OCI-LY7 (cell line): ENCODE data around the gene KIRREL3. TPM values are rescaled to one million over a fixed set of nuclear protein-coding genes. Genes with fewer than 3 reads are reported as not detected.

Source experiments
- BruUV-seq: library from RNA; stranded (reverse); fragments of 400-500 nt; replicated peaks from 2 replicates; lab custom pipeline; 2021; lab: Mats Ljungman, UMichigan
- CTCF ChIA-PET: fragments of 300-600 bp; sonication (Branson Sonifier 250); formaldehyde crosslinking; loops from one replicate; lab custom pipeline; 2022; ENCODE audit warnings: antibody characterized with exemption; ENCODE audit not compliant: unreplicated experiment; lab: Charles Lee
- POLR2A ChIA-PET: fragments of 300-600 bp; sonication (Branson Sonifier 250); formaldehyde crosslinking; loops from one replicate; lab custom pipeline; 2022; ENCODE audit warnings: antibody characterized with exemption; lab: Charles Lee
- DNase-seq: peaks from one replicate; pipeline ENCODE4 v3.0.0-alpha.2; 2015; ENCODE audit warnings: low spot score
- H2AFZ ChIP-seq: fragments of 200-600 bp; sonication (generic), shearing (Covaris generic); 2 replicates; pipeline ENCODE4 v1.6.1; 2014; ENCODE audit warnings: mild to moderate bottlenecking, antibody characterized with exemption, low read length, moderate library complexity
- H3K27ac ChIP-seq: fragments of 200-600 bp; sonication (generic); 2 replicates; pipeline ENCODE4 v1.5.1; 2014; ENCODE audit warnings: mixed run types, low read depth, mild to moderate bottlenecking, moderate library complexity, low read length, inconsistent platforms; ENCODE audit not compliant: poor library complexity, severe bottlenecking
- H3K36me3 ChIP-seq: fragments of 200-600 bp; sonication (generic); 2 replicates; pipeline ENCODE4 v1.6.1; 2014; ENCODE audit warnings: mild to moderate bottlenecking, antibody characterized with exemption, low read length, moderate library complexity, mixed read lengths; ENCODE audit not compliant: insufficient read depth
- H3K4me1 ChIP-seq: fragments of 200-600 bp; sonication (generic); 2 replicates; pipeline ENCODE4 v1.5.1; 2014; ENCODE audit warnings: mild to moderate bottlenecking, low read length; ENCODE audit not compliant: insufficient read depth, poor library complexity, severe bottlenecking
- H3K4me2 ChIP-seq: fragments of 200-600 bp; sonication (generic); 2 replicates; pipeline ENCODE4 v1.6.1; 2014; ENCODE audit warnings: mild to moderate bottlenecking, low read length
- H3K4me3 ChIP-seq: fragments of 200-600 bp; sonication (generic); 2 replicates; pipeline ENCODE4 v1.5.1; 2014; ENCODE audit warnings: mild to moderate bottlenecking, low read depth, low read length; ENCODE audit not compliant: poor library complexity, severe bottlenecking
- H3K79me2 ChIP-seq: fragments of 200-600 bp; sonication (generic); 2 replicates; pipeline ENCODE4 v1.6.1; 2016; ENCODE audit warnings: low read depth, mild to moderate bottlenecking, low read length, moderate library complexity, mixed read lengths; ENCODE audit not compliant: insufficient read depth
- H3K9me2 ChIP-seq: fragments of 200-600 bp; sonication (generic); 2 replicates; pipeline ENCODE4 v1.6.1; 2016; ENCODE audit warnings: mild to moderate bottlenecking, low read length, mixed read lengths; ENCODE audit not compliant: insufficient read depth
- H3K9me3 ChIP-seq: fragments of 200-600 bp; sonication (generic); 2 replicates; pipeline ENCODE4 v1.6.1; 2014; ENCODE audit warnings: mild to moderate bottlenecking, mixed run types, low read length, mixed read lengths
- H4K20me1 ChIP-seq: fragments of 200-600 bp; sonication (generic); 2 replicates; pipeline ENCODE4 v1.6.1; 2014; ENCODE audit warnings: mild to moderate bottlenecking, antibody characterized with exemption, low read length, moderate library complexity, mixed read lengths; ENCODE audit not compliant: insufficient read depth
- EZH2phosphoT487 ChIP-seq: fragments of 200-600 bp; sonication (generic); IDR thresholded peaks from 2 replicates; pipeline ENCODE4 v1.6.1; 2018; ENCODE audit warnings: low read depth, borderline replicate concordance, mild to moderate bottlenecking, mixed run types, antibody characterized with exemption, low read length, moderate library complexity, mixed read lengths
- intact Hi-C: fragments of 100-400 bp; cut with micrococcal nuclease; formaldehyde crosslinking; loops from one replicate; pipeline ENCODE4 v1.10.0; 2022; ENCODE audit not compliant: unreplicated experiment
- total RNA-seq, 2 experiments: library from RNA; depleted of rRNA in 1 of 2; stranded (reverse); fragments of >200 nt in 1 of 2; shearing (Covaris generic) in 1 of 2; gene quantifications; 2 replicates each; pipeline ENCODE4 v1.2.3, GENCODE V29; 2014 to 2022
- TF ChIP-seq, protein P1 (sequence below): fragments of 200-600 bp; sonication (generic); conservative IDR thresholded peaks from 2 replicates; pipeline ENCODE4 v1.5.1; 2014; ENCODE audit warnings: mild to moderate bottlenecking, antibody characterized with exemption, low read length, moderate library complexity, mixed read lengths

The KIRREL3 gene
- total RNA-seq, 2 experiments from 2014 or later, result not detected

DNA sequence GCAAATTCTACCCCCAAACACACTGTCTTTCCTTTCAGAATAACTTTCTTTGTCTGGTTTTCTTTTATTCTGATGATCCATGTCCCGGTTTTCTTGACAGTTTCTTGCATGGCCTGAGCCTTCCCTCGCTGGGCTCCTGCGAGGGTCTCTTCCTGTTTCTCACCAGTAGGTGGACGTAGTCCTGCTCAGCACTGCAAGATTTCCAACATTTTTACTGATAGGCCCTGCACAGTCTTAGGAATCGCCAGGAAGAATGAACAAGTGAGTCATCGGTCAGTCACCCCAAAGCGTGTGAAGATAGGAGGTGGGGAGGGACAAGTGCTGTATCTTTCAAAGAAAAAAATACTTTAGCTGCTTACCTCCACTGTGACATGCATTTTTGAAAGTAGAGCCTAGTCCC, 16.9 kb upstream of the KIRREL3 start:
- no peak for DNase-seq
- Histone ChIP-seq H3K9me3 (no peaks in the 10 kb centered on the region), H4K20me1 (no peaks in the 10 kb centered on the region), H3K27ac (no peak overlapping the region), H2AFZ (no peak overlapping the region), H3K4me2 (no peak overlapping the region), H3K36me3 (no peaks in the 10 kb centered on the region), H3K4me3 (no peak overlapping the region), H3K4me1 (no peaks in the 10 kb centered on the region), H3K9me2 (no peaks in the 10 kb centered on the region), H3K79me2 (no peaks in the 10 kb centered on the region)
- ChIA-PET POLR2A (no interaction called here), CTCF (no interaction called here)
- no peak for TF ChIP-seq EZH2phosphoT487
- TF ChIP-seq, protein P1, sequence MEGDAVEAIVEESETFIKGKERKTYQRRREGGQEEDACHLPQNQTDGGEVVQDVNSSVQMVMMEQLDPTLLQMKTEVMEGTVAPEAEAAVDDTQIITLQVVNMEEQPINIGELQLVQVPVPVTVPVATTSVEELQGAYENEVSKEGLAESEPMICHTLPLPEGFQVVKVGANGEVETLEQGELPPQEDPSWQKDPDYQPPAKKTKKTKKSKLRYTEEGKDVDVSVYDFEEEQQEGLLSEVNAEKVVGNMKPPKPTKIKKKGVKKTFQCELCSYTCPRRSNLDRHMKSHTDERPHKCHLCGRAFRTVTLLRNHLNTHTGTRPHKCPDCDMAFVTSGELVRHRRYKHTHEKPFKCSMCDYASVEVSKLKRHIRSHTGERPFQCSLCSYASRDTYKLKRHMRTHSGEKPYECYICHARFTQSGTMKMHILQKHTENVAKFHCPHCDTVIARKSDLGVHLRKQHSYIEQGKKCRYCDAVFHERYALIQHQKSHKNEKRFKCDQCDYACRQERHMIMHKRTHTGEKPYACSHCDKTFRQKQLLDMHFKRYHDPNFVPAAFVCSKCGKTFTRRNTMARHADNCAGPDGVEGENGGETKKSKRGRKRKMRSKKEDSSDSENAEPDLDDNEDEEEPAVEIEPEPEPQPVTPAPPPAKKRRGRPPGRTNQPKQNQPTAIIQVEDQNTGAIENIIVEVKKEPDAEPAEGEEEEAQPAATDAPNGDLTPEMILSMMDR, result no peak
- no TSS peak for BruUV-seq
- intact Hi-C loops, result no loop called here

- intact Hi-C loops, result no loop called here
- no peak for TF ChIP-seq EZH2phosphoT487
- TF ChIP-seq, protein P1, result no peak
- no peak overlapping the region for H3K4me2 ChIP-seq
- H3K9me2 ChIP-seq, result no peaks in the 10 kb centered on the region
- no peaks in the 10 kb centered on the region for H3K4me1 ChIP-seq
- H3K79me2 ChIP-seq, result no peaks in the 10 kb centered on the region
- H3K27ac ChIP-seq, result no peak overlapping the region
- POLR2A ChIA-PET, result no interaction called here
- CTCF ChIA-PET, result no interaction called here
- no peaks in the 10 kb centered on the region for H3K9me3 ChIP-seq
- no peaks in the 10 kb centered on the region for H4K20me1 ChIP-seq
- no TSS peak for BruUV-seq
- no peak overlapping the region for H3K4me3 ChIP-seq
- H3K36me3 ChIP-seq, result no peaks in the 10 kb centered on the region
- no peak for DNase-seq
- H2AFZ ChIP-seq, result no peak overlapping the region
Observed at GRCh38 chr11:127013550-127013949, 13.0 kb upstream of the KIRREL3 start.

DNA sequence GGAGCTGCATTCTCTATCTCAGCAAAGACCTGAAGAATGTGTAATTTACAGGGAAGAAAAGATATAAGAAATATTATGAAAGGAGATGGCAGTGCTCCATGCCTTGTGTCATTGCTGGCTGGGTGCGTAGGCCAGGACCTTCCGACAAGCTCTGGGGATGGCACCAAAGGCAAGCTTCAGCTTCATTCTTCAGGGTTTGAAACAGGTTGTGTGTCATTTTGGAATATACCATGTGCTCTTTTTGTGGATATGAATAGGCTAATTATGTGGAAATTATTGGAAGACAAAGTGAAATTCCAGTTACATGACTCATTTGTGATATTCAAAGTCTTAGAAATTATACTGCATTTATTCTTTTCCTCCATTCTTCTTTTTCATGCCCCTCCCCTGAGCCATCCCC, 5.7 kb upstream of the KIRREL3 start:
- Histone ChIP-seq H2AFZ (no peak overlapping the region), H3K4me3 (no peak overlapping the region), H3K27ac (no peak overlapping the region), H3K9me3 (no peaks in the 10 kb centered on the region), H3K36me3 (no peaks in the 10 kb centered on the region), H3K79me2 (no peaks in the 10 kb centered on the region), H3K9me2 (no peaks in the 10 kb centered on the region), H4K20me1 (no peaks in the 10 kb centered on the region), H3K4me2 (no peak overlapping the region), H3K4me1 (no peaks in the 10 kb centered on the region)
- ChIA-PET CTCF (no interaction called here), POLR2A (no interaction called here)
- BruUV-seq, result no TSS peak
- no peak for DNase-seq
- intact Hi-C loops, result no loop called here
- TF ChIP-seq, protein P1, result no peak
- TF ChIP-seq EZH2phosphoT487, result no peak
